RPMI7951 (cell line): ENCODE data around the gene RPL7L1. TPM values are rescaled to one million over a fixed set of nuclear protein-coding genes. Genes with fewer than 3 reads are reported as not detected.

ENCODE experiments used
- DNase-seq: peaks from one replicate; pipeline ENCODE4 v3.0.0-alpha.2; 2012; ENCODE audit warnings: low read depth
- total RNA-seq: library from RNA; depleted of rRNA; stranded (reverse); fragments of >200 nt; shearing (Covaris generic); gene quantifications from 2 replicates; pipeline ENCODE4 v1.2.3, GENCODE V29; 2014; rRNA removed

The RPL7L1 gene
- total RNA-seq, 1 experiment from 2014 or later: 142 TPM

DNA sequence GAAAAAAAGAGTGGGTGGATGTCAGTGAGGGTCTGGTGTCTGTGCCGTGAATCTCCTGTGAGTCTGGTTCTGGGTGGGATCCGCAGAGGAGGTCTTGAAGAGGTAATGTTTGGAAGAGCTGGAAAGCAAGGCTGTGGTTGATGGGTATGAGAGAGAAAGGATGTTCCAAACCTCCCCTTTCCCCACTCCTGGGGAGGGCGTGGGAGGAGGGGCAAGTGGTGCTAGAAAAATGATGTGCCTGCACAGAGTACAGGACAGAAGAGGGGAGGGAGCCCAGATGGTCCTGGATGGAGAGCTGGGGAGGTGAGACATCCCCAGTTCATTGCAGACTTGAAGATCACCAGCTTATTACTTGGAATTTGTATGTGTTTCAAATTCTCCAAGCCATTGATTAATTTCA, 53.0 kb downstream of the RPL7L1 start:
- DNase-seq: no peak

GRCh38 chr6:42933205-42933604, 53.8 kb downstream of the RPL7L1 start:
- DNase-seq: no peak

- DNase-seq: no peak
These were observed 55.9 kb downstream of the RPL7L1 start for GRCh38 chr6:42935322-42935721.

DNA sequence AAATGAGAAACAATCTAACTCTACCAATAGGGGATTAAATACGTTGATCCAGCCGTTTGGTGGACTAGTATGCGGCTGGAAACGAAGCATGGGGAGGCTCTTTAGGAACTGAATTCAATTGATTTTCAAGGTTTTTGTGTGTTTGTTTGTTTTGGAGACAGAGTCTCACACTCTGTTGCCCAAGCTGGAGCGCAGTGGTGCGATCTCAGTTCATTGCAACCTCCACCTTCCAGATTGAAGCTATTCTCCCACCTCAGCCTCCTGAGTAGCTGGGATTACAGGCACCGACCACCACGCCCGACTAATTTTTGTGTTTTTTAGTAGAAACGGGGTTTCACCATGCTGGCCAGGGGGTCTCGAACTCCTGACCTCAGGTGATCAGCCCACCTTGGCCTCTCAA, 57.0 kb downstream of the RPL7L1 start:
- no peak for DNase-seq

- DNase-seq: no peak
These were observed 58.4 kb downstream of the RPL7L1 start for GRCh38 chr6:42937548-42938427.

DNA sequence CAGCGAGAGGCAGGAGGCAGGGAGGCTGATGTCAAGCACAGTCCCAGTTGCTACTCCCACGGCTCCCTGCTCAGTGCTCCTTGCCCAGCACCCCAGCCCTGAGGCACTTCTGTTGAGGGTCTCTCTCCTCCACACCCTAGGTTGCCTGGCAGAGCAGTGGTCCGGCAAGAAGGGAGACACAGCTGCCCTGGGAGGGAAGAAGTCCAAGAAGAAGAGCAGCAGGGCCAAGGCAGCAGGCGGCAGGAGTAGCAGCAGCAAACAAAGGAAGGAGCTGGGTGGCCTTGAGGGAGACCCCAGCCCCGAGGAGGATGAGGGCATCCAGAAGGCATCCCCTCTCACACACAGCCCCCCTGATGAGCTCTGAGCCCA, 59.0 kb downstream of the RPL7L1 start:
- no peak for DNase-seq

GRCh38 chr6:42938987-42939809, 59.8 kb downstream of the RPL7L1 start:
- DNase-seq: no peak

Other genes with a start within 250 kb of the RPL7L1 start
- 1.8 and 2.5 TPM in 2 replicates for gene PRPH2, start 157.0 kb upstream of the RPL7L1 start, total RNA-seq
- gene TBCC, start 133.5 kb upstream of the RPL7L1 start, total RNA-seq: 47.8 and 63.7 TPM in 2 replicates
- 4.2 and 4.4 TPM in 2 replicates for gene BICRAL, start 97.6 kb upstream of the RPL7L1 start, total RNA-seq
- gene PTCRA, start 36.4 kb downstream of the RPL7L1 start, total RNA-seq: not detected in 2 replicates
- 70.0 and 83.3 TPM in 2 replicates for gene CNPY3, start 49.9 kb downstream of the RPL7L1 start, total RNA-seq
- 0.12 TPM in 1 of 2 replicates, not detected in the other for gene GNMT, start 81.1 kb downstream of the RPL7L1 start, total RNA-seq
- 16.5 and 18.1 TPM in 2 replicates for gene PEX6, start 99.6 kb downstream of the RPL7L1 start, total RNA-seq
- 81.0 and 98.6 TPM in 2 replicates for gene PPP2R5D, start 105.0 kb downstream of the RPL7L1 start, total RNA-seq
- 131 and 184 TPM in 2 replicates for gene MEA1, start 134.3 kb downstream of the RPL7L1 start, total RNA-seq
- 69.3 and 89.0 TPM in 2 replicates for gene KLHDC3, start 134.6 kb downstream of the RPL7L1 start, total RNA-seq
- 117 and 148 TPM in 2 replicates for gene RRP36, start 142.0 kb downstream of the RPL7L1 start, total RNA-seq
- gene CUL7, start 174.2 kb downstream of the RPL7L1 start, total RNA-seq: 16.5 and 18.2 TPM in 2 replicates
- 50.0 and 54.3 TPM in 2 replicates for gene MRPL2, start 179.8 kb downstream of the RPL7L1 start, total RNA-seq
- gene KLC4, start 180.0 kb downstream of the RPL7L1 start, total RNA-seq: 9.4 and 12.3 TPM in 2 replicates
- 59.6 and 66.4 TPM in 2 replicates for gene PTK7, start 196.7 kb downstream of the RPL7L1 start, total RNA-seq